Activated T-helper 17 cell treated with anti-CD3 and anti-CD28 coated beads, Interleukin-2, amount 50 U/mL, for 72 hours (primary cell): Measurements from ENCODE around the gene MYO1E. TPM values are rescaled to one million over a fixed set of nuclear protein-coding genes. Genes with fewer than 3 reads are reported as not detected.

Experiments
- ATAC-seq: fragments of 150-1000 bp; cut with Tn5 transposase; replicated peaks from 2 replicates; pipeline ENCODE4 v1.10.0; 2021; ENCODE audit warnings: mild to moderate bottlenecking, moderate library complexity
- H3K27ac Mint-ChIP-seq: one replicate; pipeline ENCODE4 v1.8.0; 2022; ENCODE audit warnings: mixed read lengths
- H3K27me3 Mint-ChIP-seq: one replicate; pipeline ENCODE4 v1.8.0; 2022; ENCODE audit warnings: mixed read lengths
- H3K36me3 Mint-ChIP-seq: one replicate; pipeline ENCODE4 v1.8.0; 2022; ENCODE audit warnings: low read depth, mild to moderate bottlenecking, mixed read lengths
- H3K4me1 Mint-ChIP-seq: one replicate; pipeline ENCODE4 v1.8.0; 2022; ENCODE audit warnings: mixed read lengths
- H3K4me3 Mint-ChIP-seq: one replicate; pipeline ENCODE4 v1.8.0; 2022; ENCODE audit warnings: mild to moderate bottlenecking, mixed read lengths
- H3K9me3 Mint-ChIP-seq: one replicate; pipeline ENCODE4 v1.8.0; 2022; ENCODE audit warnings: mixed read lengths
- total RNA-seq, 2 donors: library from RNA; stranded (reverse); gene quantifications; one replicate each; pipeline ENCODE4 v1.2.3, GENCODE V29; 2022

MYO1E gene
- total RNA-seq, 2 donors from 2014 or later = 29.3 to 30.1 TPM

DNA sequence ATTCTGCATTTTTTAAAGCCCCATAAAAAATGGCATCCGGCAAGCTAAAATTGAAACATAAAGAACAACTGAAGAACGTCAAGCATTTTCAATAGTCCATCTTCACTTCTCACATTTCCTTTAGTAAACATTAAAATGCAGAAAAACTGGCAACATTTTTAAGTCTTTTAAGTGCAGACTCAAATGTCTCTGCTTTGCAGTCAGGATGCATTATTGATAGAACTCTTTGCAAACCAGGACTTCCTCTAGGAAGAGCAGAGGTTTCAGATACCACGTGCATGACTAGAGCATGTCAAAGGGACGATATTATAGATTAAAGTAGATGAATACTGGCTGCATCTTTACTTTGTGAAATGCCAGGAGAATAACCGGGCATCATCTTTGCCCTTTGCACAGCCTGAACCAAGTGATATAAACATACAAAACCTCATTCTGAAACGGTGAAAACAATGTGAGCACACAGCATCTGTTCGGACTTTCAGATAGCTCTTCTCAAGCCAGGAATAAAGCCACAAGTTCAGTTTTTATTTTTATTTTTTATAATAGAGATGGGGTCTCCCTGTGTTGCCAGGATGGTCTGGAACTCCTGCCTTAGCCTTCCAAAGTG is 101.0 kb downstream of the MYO1E start:
- Mint-ChIP-seq H3K4me1 (no peaks in the 10 kb centered on the region), H3K27ac (no peak overlapping the region)

DNA sequence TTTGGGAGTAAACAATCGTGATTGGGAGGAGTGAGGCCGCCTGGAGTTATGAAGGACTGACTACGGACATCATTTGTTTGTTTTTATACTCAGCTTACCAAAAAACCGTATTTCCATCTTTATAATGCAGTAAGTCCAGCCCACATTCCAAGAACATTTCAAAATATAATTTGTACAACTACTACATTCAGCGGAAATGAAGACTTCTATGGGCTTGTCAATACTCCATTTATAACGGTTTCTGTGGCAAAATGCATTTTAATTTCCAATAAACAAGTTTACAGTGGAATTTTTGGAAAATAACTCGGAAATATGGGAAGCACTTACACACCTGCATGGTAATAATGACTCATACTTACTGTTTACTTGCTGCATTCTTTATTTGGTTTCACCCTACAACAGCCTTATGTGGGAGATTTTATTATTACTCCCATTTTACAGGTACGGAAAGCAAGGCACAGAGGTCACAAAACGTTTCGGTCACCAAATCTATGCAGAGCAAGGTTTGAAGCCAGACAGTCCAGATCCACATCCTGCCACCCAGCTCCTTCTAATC is 103.7 kb downstream of the MYO1E start:
- H3K36me3 Mint-ChIP-seq = no peaks in the 10 kb centered on the region
- H3K27me3 Mint-ChIP-seq = no peaks in the 10 kb centered on the region
- no peak overlapping the region for H3K27ac Mint-ChIP-seq
- H3K4me3 Mint-ChIP-seq = no peak overlapping the region
- ATAC-seq = no peak
- H3K4me1 Mint-ChIP-seq = no peaks in the 10 kb centered on the region
- no peaks in the 10 kb centered on the region for H3K9me3 Mint-ChIP-seq

More for the DNA sequence above, 101.0 kb downstream of the MYO1E start:
- H3K4me3 Mint-ChIP-seq = no peak overlapping the region
- no peaks in the 10 kb centered on the region for H3K9me3 Mint-ChIP-seq
- peaks cover 3% of the 10 kb centered on the region for H3K27me3 Mint-ChIP-seq
- no peaks in the 10 kb centered on the region for H3K36me3 Mint-ChIP-seq
- no peak for ATAC-seq

- Mint-ChIP-seq H3K4me3 (no peak overlapping the region), H3K27me3 (no peaks in the 10 kb centered on the region), H3K4me1 (no peaks in the 10 kb centered on the region), H3K9me3 (no peaks in the 10 kb centered on the region), H3K27ac (no peak overlapping the region), H3K36me3 (no peaks in the 10 kb centered on the region)
- peak; percentile 83 for ATAC-seq
Observed at GRCh38 chr15:59268168-59268851, 104.4 kb downstream of the MYO1E start.

DNA sequence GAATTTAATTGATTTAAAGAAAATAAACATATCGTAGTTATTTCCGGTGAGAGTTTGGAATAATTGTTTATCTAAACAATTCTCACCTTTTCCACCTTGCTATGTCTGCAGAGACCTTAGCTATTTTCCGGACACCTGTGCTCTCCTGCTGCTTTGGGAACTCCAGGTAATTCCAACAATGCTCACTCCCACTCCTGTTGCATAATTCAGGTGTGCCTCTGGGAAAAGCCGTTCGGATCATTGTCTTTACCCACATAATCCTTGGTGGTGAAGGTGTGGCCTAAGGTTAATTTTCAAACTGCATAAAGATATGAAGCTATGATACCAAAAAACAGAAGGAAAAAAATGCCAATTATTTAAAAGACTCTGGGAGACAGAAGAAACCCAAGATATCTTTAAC is 106.6 kb downstream of the MYO1E start:
- Mint-ChIP-seq H3K27ac (no peak overlapping the region), H3K27me3 (no peaks in the 10 kb centered on the region), H3K4me1 (no peaks in the 10 kb centered on the region), H3K4me3 (no peak overlapping the region), H3K9me3 (no peaks in the 10 kb centered on the region), H3K36me3 (no peaks in the 10 kb centered on the region)
- no peak for ATAC-seq

DNA sequence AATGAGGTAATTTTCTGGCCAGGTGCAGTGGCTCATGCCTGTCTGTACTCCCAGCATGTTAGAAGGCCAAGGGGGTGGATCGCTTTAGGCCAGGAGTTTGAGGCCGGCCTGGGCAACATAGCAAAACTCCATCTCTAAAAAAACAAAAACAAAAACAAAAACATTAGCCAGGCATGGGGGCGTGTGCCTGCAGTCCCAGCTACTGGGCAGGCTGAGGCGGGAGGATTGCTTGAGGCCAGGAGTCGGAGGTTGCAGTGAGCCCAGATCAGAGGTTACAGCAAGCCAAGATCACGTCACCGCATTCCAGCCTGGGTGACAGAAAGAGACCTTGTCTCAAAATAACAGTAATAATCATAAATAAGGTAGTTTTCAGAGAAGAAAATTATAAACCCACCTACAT is 110.4 kb downstream of the MYO1E start:
- ATAC-seq = no peak
- peaks cover under 1% of the 10 kb centered on the region for H3K27me3 Mint-ChIP-seq
- no peaks in the 10 kb centered on the region for H3K4me1 Mint-ChIP-seq

DNA sequence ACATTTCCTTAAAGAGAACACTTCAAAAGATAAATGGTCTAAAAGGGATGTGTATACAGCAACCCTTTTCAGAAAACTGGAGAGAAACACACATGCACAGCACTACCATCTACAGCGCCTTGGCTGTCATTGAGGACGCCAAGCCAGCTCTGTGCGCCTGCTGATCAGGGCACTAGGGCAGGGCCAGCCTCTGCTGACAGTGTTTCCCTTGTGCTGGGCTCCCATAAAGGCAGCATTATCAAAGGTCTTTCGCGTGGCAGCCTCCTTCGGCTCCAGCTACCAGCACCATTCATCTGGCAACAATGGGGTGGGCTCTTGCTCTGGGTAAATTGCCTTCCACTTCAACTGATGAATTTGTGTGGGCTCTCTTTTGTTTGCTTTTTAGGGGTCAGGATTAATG is 112.6 kb downstream of the MYO1E start:
- Mint-ChIP-seq H3K4me3 (no peak overlapping the region), H3K27ac (no peak overlapping the region), H3K36me3 (no peaks in the 10 kb centered on the region), H3K27me3 (peaks cover 4% of the 10 kb centered on the region), H3K4me1 (peaks cover 8% of the 10 kb centered on the region), H3K9me3 (no peaks in the 10 kb centered on the region)
- no peak for ATAC-seq

More for the DNA sequence above, 110.4 kb downstream of the MYO1E start:
- H3K27ac Mint-ChIP-seq = no peak overlapping the region
- no peaks in the 10 kb centered on the region for H3K36me3 Mint-ChIP-seq
- H3K4me3 Mint-ChIP-seq = no peak overlapping the region
- no peaks in the 10 kb centered on the region for H3K9me3 Mint-ChIP-seq

GRCh38 chr15:59259137-59259943 is 113.3 kb downstream of the MYO1E start:
- no peaks in the 10 kb centered on the region for H3K9me3 Mint-ChIP-seq
- peaks cover 4% of the 10 kb centered on the region for H3K27me3 Mint-ChIP-seq
- peaks cover 8% of the 10 kb centered on the region for H3K4me1 Mint-ChIP-seq
- peak; percentile 73 for ATAC-seq
- H3K36me3 Mint-ChIP-seq = no peaks in the 10 kb centered on the region
- no peak overlapping the region for H3K27ac Mint-ChIP-seq
- no peak overlapping the region for H3K4me3 Mint-ChIP-seq

- Mint-ChIP-seq H3K36me3 (no peaks in the 10 kb centered on the region), H3K27me3 (peaks cover 4% of the 10 kb centered on the region), H3K4me3 (no peak overlapping the region), H3K27ac (no peak overlapping the region), H3K9me3 (no peaks in the 10 kb centered on the region), H3K4me1 (peaks cover 8% of the 10 kb centered on the region)
- ATAC-seq = no peak
Observed at GRCh38 chr15:59258317-59258716, 114.4 kb downstream of the MYO1E start.

GRCh38 chr15:59257140-59257539 is 115.5 kb downstream of the MYO1E start:
- Mint-ChIP-seq H3K27ac (no peak overlapping the region), H3K4me3 (no peak overlapping the region), H3K27me3 (peaks cover 4% of the 10 kb centered on the region), H3K9me3 (no peaks in the 10 kb centered on the region), H3K4me1 (peaks cover 8% of the 10 kb centered on the region), H3K36me3 (no peaks in the 10 kb centered on the region)
- no peak for ATAC-seq

DNA sequence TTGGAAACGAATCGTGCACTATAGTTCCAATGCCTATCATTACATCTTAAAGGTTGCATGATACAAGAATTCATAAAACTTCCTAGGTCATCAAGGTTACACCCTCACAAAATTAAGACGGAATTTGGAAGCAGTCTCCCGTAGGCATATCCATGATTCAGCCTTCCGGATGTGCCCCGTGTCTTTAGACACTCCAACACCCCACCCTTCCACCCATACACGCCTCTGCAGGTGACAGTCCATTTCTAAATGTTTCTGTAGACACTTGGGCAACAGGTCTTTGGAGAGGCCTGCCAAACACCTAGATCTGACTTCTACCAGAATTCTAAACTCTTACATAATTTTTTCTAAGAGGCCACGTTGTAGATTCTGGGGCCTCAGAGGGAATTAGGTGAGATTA is 116.2 kb downstream of the MYO1E start:
- Mint-ChIP-seq H3K4me1 (peaks cover 8% of the 10 kb centered on the region), H3K4me3 (no peak overlapping the region), H3K36me3 (no peaks in the 10 kb centered on the region), H3K27me3 (peaks cover 4% of the 10 kb centered on the region), H3K27ac (no peak overlapping the region), H3K9me3 (no peaks in the 10 kb centered on the region)
- no peak for ATAC-seq

DNA sequence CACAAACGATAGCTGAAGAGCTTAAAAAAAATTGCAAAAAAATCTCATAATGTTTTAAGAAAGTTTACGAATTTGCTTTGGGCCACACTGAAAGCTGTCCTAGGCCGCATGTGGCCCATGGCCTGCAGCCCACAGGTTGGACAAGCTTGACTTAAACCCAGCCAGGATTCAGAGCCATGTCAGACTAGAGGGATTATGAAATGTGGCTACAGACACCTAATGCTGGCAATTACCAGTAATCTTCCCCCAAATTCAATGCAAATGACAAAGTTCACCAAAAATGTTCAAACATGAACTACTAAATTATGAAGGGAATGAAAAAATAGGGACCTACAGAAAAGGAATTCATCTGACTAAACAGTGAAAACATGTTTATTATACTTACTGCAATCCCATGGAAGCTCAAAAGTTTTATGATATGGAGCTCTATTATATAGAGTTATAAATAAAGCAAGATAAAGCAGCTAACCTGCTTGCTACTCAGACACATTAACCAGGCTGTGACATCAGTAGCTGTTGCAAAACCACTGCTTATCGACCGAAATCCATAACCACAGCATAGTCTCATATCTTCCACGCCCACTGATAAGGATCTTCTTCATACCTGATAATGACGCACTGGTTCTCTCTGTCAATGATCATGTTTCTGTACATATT is 116.9 kb downstream of the MYO1E start:
- ATAC-seq = peak; percentile 73
- H3K27me3 Mint-ChIP-seq = peaks cover 4% of the 10 kb centered on the region
- peaks cover 13% of the 10 kb centered on the region for H3K4me1 Mint-ChIP-seq
- no peak overlapping the region for H3K27ac Mint-ChIP-seq
- no peaks in the 10 kb centered on the region for H3K9me3 Mint-ChIP-seq
- no peaks in the 10 kb centered on the region for H3K36me3 Mint-ChIP-seq
- no peak overlapping the region for H3K4me3 Mint-ChIP-seq

DNA sequence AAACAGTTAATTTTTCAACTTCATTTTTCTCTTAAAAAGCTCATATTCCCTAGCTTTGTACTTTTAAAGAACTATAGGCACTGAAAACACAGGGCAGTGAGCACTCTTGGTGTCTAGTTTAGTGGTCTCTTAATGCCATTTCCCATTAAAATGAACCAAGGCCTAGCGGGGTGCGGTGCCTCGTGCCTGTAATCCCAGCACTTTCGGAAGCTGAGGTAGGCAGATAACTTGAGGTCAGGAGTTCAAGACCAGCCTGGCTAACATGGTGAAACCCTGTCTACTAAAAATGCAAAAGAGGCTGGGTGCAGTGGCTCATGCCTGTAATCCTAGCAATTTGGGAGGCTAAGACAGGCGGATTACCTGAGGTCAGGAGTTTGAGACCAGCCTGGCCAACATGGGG is 120.5 kb downstream of the MYO1E start:
- Mint-ChIP-seq H3K27ac (no peak overlapping the region), H3K36me3 (no peaks in the 10 kb centered on the region), H3K9me3 (no peaks in the 10 kb centered on the region), H3K27me3 (peaks cover 1% of the 10 kb centered on the region), H3K4me3 (no peak overlapping the region), H3K4me1 (peaks cover 13% of the 10 kb centered on the region)
- ATAC-seq = no peak

GRCh38 chr15:59251001-59251845 is 121.4 kb downstream of the MYO1E start:
- peaks cover 13% of the 10 kb centered on the region for H3K4me1 Mint-ChIP-seq
- H3K27me3 Mint-ChIP-seq = no peaks in the 10 kb centered on the region
- peak overlapping the region; percentile 4 for H3K4me3 Mint-ChIP-seq
- no peak overlapping the region for H3K27ac Mint-ChIP-seq
- no peak for ATAC-seq
- no peaks in the 10 kb centered on the region for H3K9me3 Mint-ChIP-seq
- no peaks in the 10 kb centered on the region for H3K36me3 Mint-ChIP-seq
